Vagina (tissue), 2 donors: ENCODE measurements around the gene PAFAH1B2. TPM values are rescaled to one million over a fixed set of nuclear protein-coding genes. Genes with fewer than 3 reads are reported as not detected.
A peak's percentile ranks its signal among the peaks of the same experiment; 100 is the strongest.

Experiments
- DNase-seq, 2 donors: peaks; one replicate each; pipeline ENCODE4 v3.0.0-alpha.2; 2017; ENCODE audit errors: extremely low spot score in 2 of 2
- H3K27ac ChIP-seq: fragments of 200-600 bp; sonication (generic); one replicate; pipeline ENCODE4 v1.5.1; 2019
- H3K27me3 ChIP-seq: fragments of 200-600 bp; sonication (generic); one replicate; pipeline ENCODE4 v1.5.1; 2019
- H3K36me3 ChIP-seq, 2 donors: fragments of 200-600 bp; sonication (generic); one replicate each; pipeline ENCODE4 v1.5.1; 2017 to 2019
- H3K4me1 ChIP-seq: fragments of 200-600 bp; sonication (generic); one replicate; pipeline ENCODE4 v1.5.1; 2019
- H3K4me3 ChIP-seq, 2 donors: fragments of 200-600 bp; sonication (generic); 1 replicate in 1 of 2; 2 replicates in 1 of 2; pipeline ENCODE4 v1.5.1; 2016 to 2019
- H3K9me3 ChIP-seq: fragments of 200-600 bp; sonication (generic); one replicate; pipeline ENCODE4 v1.5.1; 2019
- CTCF ChIP-seq, 3 experiments: fragments of 450-650 bp in 2 of 3; fragments of 200-600 bp in 1 of 3; sonication (generic) in 1 of 3; IDR thresholded peaks; one replicate each; pipeline ENCODE4 v1.5.1; 2017 to 2019; ENCODE audit warnings: antibody characterized with exemption in 3 of 3, mild to moderate bottlenecking in 2 of 3, moderate library complexity in 2 of 3
- POLR2A ChIP-seq, 2 donors: fragments of 450-650 bp; IDR thresholded peaks; one replicate each; pipeline ENCODE4 v1.6.1; 2017; ENCODE audit warnings: antibody characterized with exemption in 2 of 2, mild to moderate bottlenecking in 2 of 2, moderate library complexity in 2 of 2
- POLR2AphosphoS5 ChIP-seq, 2 donors: sonication (generic); formaldehyde crosslinking; IDR thresholded peaks; one replicate each; pipeline ENCODE4 v1.9.0; 2017; ENCODE audit warnings: antibody characterized with exemption in 2 of 2, mild to moderate bottlenecking in 2 of 2, low read depth in 1 of 2; ENCODE audit not compliant: insufficient read depth in 1 of 2
- intact Hi-C: fragments of 100-400 bp; cut with DNase I; formaldehyde crosslinking; loops from one replicate; pipeline ENCODE4 v1.15.1; 2023
- total RNA-seq: library from RNA; depleted of rRNA; stranded (reverse); fragments of >200 nt; gene quantifications from one replicate; pipeline ENCODE4 v1.2.3, GENCODE V29; 2016

The PAFAH1B2 gene
- total RNA-seq, 1 donor from 2014 or later: 68.5 TPM

GRCh38 chr11:117219995-117220394 lies 75.9 kb downstream of the PAFAH1B2 start:
- H3K27me3 ChIP-seq: no peaks in the 10 kb centered on the region
- peak overlapping the region; percentile 81 for H3K27ac ChIP-seq
- peaks cover 0 to 36% of the 10 kb centered on the region in 2 donors for H3K36me3 ChIP-seq
- H3K9me3 ChIP-seq: no peaks in the 10 kb centered on the region
- no peak for DNase-seq
- no peak for TF ChIP-seq POLR2AphosphoS5 (IDR thresholded peaks at IDR 0.05; ENCODE audit: insufficient read depth in 1 of 2, low read depth in 1 of 2)
- no peak for TF ChIP-seq CTCF (IDR thresholded peaks at IDR 0.05)
- TF ChIP-seq POLR2A (IDR thresholded peaks at IDR 0.05): no peak
- H3K4me1 ChIP-seq: peaks cover 51% of the 10 kb centered on the region
- intact Hi-C loops: loop anchor here (2.0 to 10.0 kb wide), 3 partner anchors 21 to 115 kb away; partner anchors contain the start of genes SIDT2 and TAGLN
- H3K4me3 ChIP-seq: no peak overlapping the region

- peak overlapping the region in 1 of 2 donors; percentile 3 for H3K4me3 ChIP-seq
- intact Hi-C loops: loop anchor here (10.0 kb wide), 2 partner anchors 46 to 116 kb away; partner anchors contain the start of gene SIDT2
- peaks cover 51% of the 10 kb centered on the region for H3K4me1 ChIP-seq
- no peak for TF ChIP-seq CTCF (IDR thresholded peaks at IDR 0.05)
- TF ChIP-seq POLR2AphosphoS5 (IDR thresholded peaks at IDR 0.05; ENCODE audit: insufficient read depth in 1 of 2, low read depth in 1 of 2): peak in 1 of 2 donors; percentile 33
- H3K27ac ChIP-seq: peak overlapping the region; percentile 81
- no peak for DNase-seq
- H3K36me3 ChIP-seq: peaks cover 0 to 36% of the 10 kb centered on the region in 2 donors
- no peaks in the 10 kb centered on the region for H3K27me3 ChIP-seq
- H3K9me3 ChIP-seq: no peaks in the 10 kb centered on the region
These were observed 76.5 kb downstream of the PAFAH1B2 start for GRCh38 chr11:117220568-117220967.

GRCh38 chr11:117220999-117221774 lies 77.1 kb downstream of the PAFAH1B2 start:
- H3K27ac ChIP-seq: peak overlapping the region; percentile 81
- no peaks in the 10 kb centered on the region for H3K27me3 ChIP-seq
- intact Hi-C loops: loop anchor here (10.0 kb wide), 2 partner anchors 46 to 116 kb away; partner anchors contain the start of gene SIDT2
- TF ChIP-seq POLR2A (IDR thresholded peaks at IDR 0.05): no peak
- no peak for TF ChIP-seq CTCF (IDR thresholded peaks at IDR 0.05)
- TF ChIP-seq POLR2AphosphoS5 (IDR thresholded peaks at IDR 0.05; ENCODE audit: insufficient read depth in 1 of 2, low read depth in 1 of 2): no peak
- no peak for DNase-seq
- peaks cover 0 to 36% of the 10 kb centered on the region in 2 donors for H3K36me3 ChIP-seq
- H3K9me3 ChIP-seq: no peaks in the 10 kb centered on the region
- peak overlapping the region in 1 of 2 donors; percentile 7 for H3K4me3 ChIP-seq
- H3K4me1 ChIP-seq: peaks cover 51% of the 10 kb centered on the region

GRCh38 chr11:117221775-117222517 lies 77.9 kb downstream of the PAFAH1B2 start:
- peak overlapping the region; percentile 81 for H3K27ac ChIP-seq
- TF ChIP-seq POLR2AphosphoS5 (IDR thresholded peaks at IDR 0.05; ENCODE audit: insufficient read depth in 1 of 2, low read depth in 1 of 2) (peak; percentile 49 to 56), POLR2A (IDR thresholded peaks at IDR 0.05) (no peak), CTCF (IDR thresholded peaks at IDR 0.05) (peak in 1 of 3 experiments; percentile 26)
- peak overlapping the region in 1 of 2 donors; percentile 7 for H3K4me3 ChIP-seq
- no peak for DNase-seq
- intact Hi-C loops: loop anchor here (10.0 kb wide), 2 partner anchors 47 to 117 kb away; partner anchors contain the start of gene SIDT2
- peaks cover 51% of the 10 kb centered on the region for H3K4me1 ChIP-seq
- H3K27me3 ChIP-seq: no peaks in the 10 kb centered on the region
- H3K9me3 ChIP-seq: no peaks in the 10 kb centered on the region
- peaks cover 0 to 32% of the 10 kb centered on the region in 2 donors for H3K36me3 ChIP-seq
